HCEC 1CT (cell line): ENCODE results near the gene CCL25.
A peak's percentile ranks its signal among the peaks of the same experiment; 100 is the strongest.
"Not testable (repeated sequence)": the region's sequence is repeated elsewhere in the genome, so short reads cannot be mapped to it uniquely, and the experiment has no call there.

ENCODE experiments used
- DNase-seq: peaks from one replicate; pipeline ENCODE4 v3.0.0-alpha.2; 2017

The CCL25 gene

GRCh38 chr19:8052464-8052859 lies at the start of gene CCL25:
Gene CCL25 (plus strand): TSS chr19:8052760. CDS start chr19:8053050, 290 bp downstream.
- no peak for DNase-seq

DNA sequence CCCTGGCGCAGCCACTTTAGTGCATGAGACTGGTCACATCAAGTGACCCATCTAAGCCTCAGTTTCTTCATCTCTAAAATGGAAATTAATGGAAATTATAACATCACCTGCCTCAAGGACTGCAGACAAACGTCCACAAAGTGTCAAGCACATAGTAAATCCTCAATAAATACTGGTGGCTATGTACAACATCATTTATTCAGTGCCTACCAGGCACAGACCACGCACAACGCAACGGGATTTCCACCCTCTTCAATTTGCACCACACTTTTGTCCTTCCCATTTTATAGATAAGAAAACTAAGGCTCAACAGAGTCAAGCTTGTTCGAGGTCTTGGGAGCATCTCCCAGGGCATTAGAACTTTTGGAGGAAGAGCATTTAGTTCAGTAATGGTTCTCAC lies 48.6 kb upstream of the CCL25 start:
- DNase-seq = no peak

DNA sequence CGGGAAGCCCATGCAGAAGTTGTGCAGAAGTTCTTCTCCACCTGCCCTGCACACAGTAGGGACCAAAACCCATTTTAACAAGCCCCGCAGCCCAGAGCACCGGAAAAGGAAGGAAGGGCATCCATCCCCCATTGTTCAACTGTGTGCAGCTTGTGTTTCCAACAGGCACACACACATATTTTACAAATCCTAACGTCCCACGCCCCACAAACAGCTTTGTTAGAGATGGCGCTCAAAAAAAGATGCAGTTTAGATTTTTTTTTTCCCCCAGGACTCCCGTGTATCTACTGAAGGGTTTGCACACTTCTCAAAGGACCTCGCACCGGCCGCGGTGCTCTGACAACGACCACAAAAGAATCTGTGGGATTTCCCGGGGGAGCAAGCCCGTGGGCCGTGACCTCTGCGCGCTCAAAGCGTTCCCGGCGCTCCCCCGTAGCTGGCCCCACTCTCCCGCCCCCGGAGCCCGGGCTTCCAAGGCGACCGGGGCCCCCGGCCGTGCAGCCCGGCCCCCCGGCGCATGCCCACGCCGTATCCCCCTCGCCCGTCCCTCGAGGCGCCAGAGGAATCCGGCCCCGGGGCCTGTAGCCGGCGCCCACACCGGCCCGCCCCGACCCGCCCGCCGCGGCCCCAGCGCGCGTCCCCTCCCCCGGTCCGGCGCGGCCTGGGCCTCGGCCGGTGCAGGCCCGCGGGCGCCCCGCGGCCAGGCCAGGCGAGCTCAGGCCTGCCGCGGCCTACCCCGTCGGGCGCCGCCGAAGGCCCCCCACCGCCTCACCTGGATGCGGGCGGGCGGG lies 47.6 kb upstream of the CCL25 start:
- no peak for DNase-seq

DNA sequence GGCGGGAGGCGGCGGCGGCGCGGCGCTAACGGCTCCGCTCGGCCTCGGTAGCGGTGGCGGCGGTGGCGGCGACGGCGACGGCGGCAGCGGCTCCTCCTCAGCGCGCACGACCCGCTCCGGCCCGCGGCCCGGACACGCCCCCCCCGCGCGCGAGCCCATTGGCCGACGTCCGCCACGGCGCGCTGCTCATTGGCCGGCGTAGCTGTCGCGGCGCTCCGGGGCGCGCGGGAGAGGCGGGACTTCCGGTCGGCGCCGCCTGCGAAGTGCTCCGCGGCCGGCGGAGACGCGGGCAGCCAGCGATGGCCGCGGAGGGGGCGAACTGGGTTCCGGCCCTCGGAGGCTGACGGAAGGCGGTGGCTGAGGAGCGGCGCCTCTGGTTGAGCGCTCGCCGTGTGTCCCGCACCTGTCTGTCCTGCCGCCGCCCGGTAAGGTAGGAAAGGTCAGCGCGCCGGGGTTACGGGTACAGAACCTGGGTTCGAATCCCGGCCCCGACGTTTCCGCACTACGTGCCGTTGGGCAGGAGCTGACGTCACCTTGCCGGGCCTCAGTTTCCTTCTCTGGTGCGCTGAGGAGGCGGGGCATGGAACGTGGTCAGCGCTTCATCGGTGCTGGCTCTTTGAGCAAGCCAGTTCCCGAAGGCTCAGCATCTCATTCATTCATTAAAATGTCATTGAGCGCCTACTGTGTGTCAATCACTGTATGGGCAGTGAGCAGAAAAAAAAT lies 46.9 kb upstream of the CCL25 start, which contains the start of gene ELAVL1:
Gene ELAVL1 (minus strand): TSS at position 108 of the 723 bp plus-strand sequence. CDS start 13,826 bp downstream, outside the sequence.
- peak; percentile 91 for DNase-seq

GRCh38 chr19:8017808-8018207 lies 34.8 kb upstream of the CCL25 start:
- no peak for DNase-seq

- no peak for DNase-seq
Measured at GRCh38 chr19:8020681-8021080, 31.9 kb upstream of the CCL25 start.

DNA sequence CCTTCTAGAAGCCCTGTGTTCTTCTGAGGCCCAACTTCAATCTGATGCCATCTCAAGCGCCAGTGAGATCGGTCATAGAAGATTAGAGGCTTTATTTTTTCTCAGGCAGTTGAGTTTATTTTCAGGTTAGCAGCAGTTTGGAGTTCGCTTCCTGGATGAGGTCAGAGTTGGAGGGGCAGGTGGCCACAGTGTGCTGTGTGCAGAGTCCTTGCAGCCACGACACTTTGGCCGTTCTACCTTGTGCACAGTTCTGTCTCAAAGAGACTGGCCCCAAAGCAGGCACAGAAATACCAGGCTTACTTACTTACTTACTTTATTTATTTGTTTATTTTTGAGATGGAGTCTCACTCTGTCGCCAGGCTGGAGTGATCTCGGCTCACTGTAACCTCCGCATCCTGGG lies 31.2 kb upstream of the CCL25 start:
- DNase-seq = no peak

DNA sequence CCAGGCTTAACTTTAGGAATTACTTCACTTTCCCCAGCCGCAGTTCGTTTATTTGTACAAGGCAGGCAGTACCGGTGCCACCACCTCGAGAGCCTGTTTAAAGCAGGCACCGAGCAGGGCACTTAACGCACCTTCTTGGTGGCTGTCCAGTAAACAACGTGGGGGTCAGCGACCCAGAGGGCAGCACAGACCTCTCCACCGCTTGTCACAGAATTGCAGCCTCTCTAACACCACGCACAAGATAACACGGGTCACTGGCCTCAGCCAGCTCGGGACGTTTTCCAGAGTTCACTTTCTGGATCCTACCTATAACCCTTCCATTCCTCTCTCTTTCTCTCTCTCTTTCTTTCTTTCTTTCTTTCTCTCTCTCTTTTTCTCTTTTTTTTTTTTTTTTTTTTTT lies 30.3 kb upstream of the CCL25 start:
- DNase-seq = no peak

DNA sequence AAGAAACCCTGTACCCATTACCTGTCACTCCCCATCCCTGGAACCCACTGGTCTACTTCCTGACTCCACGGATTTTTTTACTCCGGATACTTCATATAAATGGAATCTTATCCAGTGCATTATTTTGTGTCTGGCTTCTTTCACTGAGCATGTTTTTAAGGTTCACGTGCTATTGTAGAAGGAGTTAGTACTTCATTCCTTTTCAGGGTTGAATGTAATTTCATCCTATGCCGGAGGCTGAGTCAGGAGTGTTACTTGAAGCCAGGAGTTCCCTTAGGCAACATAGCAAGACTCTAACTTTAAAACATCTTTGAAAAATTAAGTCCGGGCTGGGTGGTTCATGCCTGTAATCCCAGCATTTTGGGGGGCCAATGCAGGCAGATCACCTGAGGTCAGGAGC lies 29.2 kb upstream of the CCL25 start:
- DNase-seq = no peak

DNA sequence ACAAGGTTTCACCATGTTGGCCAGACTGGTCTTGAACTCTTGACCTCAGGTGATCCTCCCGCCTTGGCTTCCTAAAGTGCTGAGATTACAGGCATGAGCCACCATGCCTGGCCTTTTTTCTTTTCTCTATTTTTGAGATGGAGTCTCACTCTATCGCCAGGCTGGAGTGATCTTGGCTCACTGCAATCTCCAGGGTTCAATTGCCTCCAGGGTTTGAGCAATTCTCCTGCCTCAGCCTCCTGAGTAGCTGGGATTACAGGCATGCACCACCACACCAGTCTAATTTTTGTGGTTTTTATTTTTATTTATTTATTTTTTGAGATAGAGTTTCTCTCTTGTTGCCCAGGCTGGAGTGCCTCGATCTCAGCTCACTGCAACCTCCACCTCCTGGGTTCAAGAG lies 28.3 kb upstream of the CCL25 start:
- DNase-seq = not testable (repeated sequence)

DNA sequence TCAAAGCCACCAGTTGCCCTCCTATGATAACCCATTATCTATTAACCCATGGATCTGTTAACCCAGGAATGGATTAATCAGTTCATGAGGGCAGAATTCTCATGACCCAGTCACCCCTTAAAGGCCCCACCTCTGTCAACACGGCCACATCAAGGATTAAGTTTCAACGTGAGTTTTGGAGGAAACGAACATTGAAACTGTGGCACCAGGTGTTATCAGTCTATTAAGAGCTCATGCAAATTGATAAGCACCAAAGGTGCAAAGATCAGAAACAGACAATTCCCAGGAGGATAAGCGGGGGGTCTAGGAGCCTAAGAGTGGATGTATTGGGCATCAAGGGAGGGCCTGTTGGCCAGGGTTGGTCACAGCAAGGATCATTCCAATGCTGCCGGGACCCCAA lies 27.2 kb upstream of the CCL25 start:
- no peak for DNase-seq

DNA sequence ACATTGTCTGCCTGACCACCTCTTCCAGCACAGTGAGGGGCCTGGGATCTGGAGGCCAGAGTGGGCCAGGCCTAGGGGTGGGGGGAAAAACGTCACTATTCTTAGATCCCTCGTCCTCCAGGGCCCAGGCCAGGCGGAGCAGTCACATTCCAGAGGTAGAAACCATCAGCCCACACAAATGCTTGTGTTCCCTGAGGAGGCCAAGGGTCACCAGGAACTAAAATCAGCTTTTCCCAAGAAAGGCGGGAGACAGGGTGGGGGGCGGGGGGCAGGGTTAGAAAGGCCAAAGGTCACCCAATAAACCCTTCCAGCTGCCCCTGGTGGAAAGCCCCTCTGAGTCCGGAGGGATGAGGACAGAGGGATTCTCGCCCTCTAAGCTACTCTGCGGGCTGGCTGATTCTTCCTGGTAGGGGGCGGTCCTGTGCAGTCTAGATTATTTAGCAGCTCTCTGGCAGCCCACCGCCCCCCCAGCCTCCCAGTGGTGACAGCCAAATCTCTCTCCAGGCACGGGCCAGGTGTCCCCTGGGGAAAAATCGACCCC lies 23.5 kb upstream of the CCL25 start:
- no peak for DNase-seq

GRCh38 chr19:8030960-8031359 lies 21.6 kb upstream of the CCL25 start:
- no peak for DNase-seq

DNA sequence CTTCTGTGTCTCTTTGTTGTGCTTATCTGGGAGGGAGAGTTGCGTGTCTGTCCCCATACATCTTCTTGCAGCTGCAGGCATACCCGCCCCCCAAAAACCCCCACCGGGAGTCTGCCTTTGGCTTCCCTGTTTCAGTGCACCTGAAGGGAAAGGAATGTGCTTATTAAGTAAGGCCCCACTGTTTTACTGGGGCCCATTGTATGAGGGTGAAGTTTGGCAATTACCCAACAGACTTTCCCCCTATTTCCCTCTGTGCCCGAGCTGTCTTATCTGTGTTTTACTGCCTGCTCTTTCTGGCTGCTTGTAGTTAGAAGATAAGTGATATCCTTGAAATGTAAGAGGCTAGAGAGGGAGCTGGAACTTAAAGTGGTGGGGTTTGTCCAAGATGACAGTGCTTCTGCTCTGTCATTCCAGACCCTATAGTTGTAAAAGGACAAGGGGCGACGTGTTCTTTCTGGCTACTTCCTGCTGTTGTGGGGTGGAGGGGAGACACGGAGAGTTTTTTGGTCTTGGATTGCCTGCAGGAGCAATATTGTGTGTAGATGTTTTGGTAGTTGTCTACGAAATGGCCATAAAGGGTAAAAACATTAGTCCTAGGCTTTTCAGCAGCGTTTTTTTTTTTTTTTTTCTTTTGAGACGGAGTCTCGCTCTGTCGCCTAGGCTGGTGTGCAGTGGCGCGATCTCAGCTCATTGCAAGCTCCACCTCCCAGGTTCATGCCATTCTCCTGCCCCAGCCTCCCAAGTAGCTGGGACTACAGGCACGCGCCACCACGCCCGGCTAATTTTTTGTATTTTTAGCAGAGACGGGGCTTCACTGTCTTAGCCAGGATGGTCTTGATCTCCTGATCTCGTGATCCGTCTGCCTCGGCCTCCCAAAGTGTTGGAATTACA lies 19.0 kb upstream of the CCL25 start:
- not testable (repeated sequence) for DNase-seq

GRCh38 chr19:8034178-8034525 lies 18.4 kb upstream of the CCL25 start:
- DNase-seq = no peak

DNA sequence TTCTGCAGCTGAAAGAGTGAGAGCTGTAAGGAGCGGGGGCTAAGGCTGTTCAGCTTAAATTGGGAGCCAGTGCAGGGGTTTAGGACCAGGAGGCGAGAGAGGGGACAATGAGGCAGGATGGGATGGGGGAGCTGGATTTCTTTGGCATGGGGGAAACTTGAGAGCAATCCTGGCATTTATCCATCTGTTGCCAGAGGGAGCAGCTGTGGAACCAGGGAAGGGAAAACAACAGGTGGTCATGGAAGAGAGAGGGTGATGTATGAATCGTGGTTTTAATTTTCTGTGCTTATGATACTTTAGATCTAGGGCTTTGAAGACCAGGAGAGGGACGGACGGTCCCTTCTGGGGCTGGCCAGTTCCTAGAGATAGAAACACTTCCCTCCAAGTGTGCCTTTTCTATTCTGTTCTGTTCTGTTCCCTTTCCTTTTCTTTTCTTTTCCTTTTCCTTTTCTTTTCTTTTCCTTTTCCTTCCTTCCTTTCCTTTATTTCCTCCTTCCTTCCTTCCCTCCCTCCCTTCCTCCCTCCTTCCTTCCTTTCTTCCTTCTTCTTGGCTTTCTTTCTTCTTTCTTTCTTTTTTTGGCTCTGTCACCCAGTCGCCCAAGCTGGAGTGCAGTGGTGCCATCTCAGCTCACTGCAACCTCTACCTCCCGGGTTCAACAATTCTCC lies 16.0 kb upstream of the CCL25 start:
- DNase-seq = no peak

GRCh38 chr19:8038815-8039214 lies 13.7 kb upstream of the CCL25 start:
- DNase-seq = no peak

GRCh38 chr19:8039231-8039630 lies 13.3 kb upstream of the CCL25 start:
- no peak for DNase-seq

DNA sequence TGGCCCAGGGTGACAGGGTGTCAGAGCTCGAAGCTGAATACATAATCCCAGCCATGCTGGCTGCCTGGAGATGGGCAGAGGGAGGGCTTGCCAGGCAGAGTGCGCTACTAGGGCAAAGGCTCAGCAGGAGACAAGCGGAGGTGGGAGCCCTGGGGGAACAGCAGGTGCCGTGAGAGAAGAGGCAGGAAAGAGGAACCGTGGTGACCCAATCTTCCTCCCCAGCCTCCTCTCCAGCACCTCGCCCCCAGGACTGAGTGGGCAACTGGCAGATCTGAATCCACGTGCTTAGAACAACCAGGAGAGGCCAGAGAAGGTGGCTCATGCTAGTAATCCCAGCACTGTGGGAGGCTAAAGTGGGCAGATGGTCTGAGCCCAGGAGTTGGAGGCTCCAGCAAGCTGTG lies 11.0 kb upstream of the CCL25 start:
- DNase-seq = no peak

- no peak for DNase-seq
Measured at GRCh38 chr19:8042900-8043299, 9.7 kb upstream of the CCL25 start.

- no peak for DNase-seq
Measured at GRCh38 chr19:8044018-8044417, 8.5 kb upstream of the CCL25 start.

GRCh38 chr19:8045872-8046568 lies 6.5 kb upstream of the CCL25 start:
- no peak for DNase-seq
